HL-60/S4 treated with retinoic acid at 250 ng/mL for 4 days and 3 days (cell line): Measurements from ENCODE around the gene SOCS3.

Source experiments
- in situ Hi-C: fragments of 300-500 bp; cut with MboI; formaldehyde crosslinking; loops from 2 replicates; pipeline ENCODE4 v1.7.0; 2022; ENCODE audit warnings: low sequenced_read_pairs

The SOCS3 gene

GRCh38 chr17:78353834-78354233, 6.0 kb downstream of the SOCS3 start:
- in situ Hi-C loops: no loop called here

- in situ Hi-C loops: no loop called here
Measured at GRCh38 chr17:78351449-78352006, 8.3 kb downstream of the SOCS3 start.

- in situ Hi-C loops: no loop called here
Measured at GRCh38 chr17:78349891-78350642, 9.8 kb downstream of the SOCS3 start.

DNA sequence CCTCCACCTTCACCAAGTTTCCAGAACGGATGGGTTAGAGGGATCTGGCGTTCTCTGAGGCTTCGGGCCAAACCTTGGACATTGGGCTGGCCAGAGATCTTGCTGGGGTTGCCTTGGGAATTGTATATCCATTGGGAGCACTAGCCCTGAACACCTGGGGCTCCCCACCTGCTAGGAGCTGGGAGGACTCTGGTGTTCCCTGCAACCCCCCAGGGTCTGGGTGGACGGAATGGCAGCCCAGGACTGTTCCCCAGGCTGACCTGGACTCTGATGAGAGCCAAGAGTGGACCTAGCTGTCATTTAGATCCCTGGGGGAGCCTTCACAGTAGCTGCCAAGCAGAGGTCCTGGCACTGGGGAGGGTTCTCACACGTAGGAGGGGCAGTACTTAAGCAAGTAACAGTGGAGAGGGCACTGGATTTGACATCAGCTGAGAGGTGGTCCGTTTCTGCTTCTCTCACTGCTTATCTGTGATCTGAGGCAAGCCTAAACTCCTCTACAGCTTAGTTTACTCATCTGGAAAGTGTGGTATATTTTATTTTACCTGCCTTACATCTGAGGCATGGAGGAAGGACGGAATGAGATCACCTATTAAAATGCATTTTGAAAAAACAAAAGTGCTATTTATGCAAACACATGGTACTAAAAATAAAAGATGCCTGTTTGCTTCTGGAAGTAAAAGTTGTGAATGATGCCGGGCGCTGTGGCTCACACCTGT, 11.7 kb downstream of the SOCS3 start:
- in situ Hi-C loops: no loop called here

DNA sequence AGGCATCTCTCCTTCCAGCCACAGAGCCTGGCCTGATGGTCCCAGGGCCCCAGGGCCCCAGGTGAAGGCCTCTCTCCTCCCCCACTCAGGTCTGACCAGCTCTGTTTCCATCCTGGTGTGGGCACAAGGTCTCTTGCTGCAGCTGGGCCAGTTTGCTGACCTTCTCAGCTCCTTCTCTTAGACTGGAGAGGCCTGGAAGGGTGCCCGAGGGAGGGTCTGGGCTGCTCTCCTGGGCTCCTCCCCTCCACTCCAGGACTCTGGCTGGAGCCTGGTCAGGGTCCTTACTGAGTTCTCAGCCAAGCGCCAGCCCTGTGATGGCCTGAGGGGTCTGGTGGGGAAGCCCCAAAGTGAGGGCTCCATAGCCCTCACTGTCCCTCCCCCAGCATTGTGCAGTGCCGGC, 12.4 kb downstream of the SOCS3 start:
- in situ Hi-C loops: no loop called here

DNA sequence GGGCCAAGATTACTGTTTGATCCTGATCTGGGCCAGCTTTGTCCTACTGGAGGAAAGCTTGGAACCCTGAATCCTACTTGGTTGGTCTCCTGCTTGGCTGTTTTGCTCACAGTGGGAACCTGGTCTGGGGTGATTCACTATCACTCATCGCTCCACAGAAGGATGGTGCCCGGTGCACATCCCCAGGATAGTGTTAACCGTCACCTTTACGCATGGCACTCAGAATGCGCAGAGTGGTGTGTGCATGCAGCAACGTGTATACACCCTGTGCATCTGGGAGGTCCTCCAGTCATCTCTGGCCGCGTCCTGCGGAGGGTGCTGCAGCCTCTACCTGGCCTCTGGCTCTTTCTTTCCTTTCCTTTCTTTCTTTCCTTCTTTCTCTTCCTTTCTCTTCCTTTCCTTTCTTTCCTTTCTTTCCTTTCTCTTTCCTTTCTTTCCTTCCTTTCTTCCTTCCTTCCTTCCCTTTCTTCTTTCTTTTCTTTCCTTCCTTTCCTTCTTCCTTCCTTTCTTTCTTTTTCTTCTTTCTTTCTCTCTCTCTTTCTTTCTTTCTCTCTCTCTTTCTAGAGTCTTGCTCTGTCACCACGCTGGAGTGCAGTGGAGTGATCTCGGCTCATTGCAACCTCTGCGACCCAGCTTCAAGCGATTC, 13.1 kb downstream of the SOCS3 start:
- in situ Hi-C loops: no loop called here

DNA sequence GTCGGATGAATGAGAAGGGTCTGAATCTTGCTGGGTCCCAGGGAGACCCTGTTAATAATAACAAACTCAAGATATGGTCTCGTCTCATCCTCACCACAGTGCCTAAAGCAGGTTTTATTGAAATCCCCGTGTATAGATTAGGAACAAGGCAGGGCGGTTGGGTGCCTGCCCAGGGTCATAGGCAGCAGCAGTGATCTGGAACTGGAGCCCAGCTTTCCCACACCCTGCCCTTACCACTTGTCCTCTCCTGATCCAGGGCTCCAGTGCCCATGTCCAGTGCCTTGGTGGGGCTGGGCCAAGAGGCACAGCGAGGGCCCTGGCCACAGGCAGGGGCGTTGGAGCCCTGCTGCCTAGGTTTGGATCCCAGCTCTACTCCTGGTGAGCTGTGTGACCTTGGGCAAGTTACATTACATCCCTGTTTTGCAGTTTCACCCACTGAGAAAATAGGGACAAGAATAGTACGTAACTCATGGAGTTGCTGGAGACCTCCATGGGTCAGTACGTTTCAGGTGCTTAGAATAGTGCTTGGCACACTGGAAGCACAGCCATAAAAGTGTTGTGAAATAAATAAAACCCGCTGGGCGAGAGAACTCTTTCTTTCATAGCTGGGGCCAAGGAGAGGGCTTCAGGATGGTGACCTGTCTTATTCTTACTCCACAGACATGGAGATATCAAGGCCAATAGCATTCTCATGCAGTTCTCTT, 13.9 kb downstream of the SOCS3 start:
- in situ Hi-C loops: no loop called here

DNA sequence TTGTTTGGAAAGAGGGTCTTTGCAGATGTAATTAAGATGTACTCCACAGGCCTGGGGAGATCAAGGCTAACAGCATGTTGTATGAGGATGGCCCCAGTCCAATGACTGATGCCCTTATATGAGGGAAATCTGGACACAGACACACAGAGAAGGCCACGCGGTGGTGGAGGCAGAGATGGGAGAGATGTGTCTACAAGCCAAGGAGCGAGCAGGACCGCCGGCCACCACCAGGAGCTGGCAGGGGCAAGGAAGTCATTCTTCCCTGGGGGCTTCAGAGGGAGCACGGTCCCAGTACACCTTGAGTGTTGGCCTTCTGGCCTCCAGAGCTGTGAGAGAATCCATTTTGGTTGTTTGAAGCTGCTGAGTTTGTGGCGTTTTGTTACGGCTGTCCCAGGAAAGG, 14.7 kb downstream of the SOCS3 start:
- in situ Hi-C loops: no loop called here

DNA sequence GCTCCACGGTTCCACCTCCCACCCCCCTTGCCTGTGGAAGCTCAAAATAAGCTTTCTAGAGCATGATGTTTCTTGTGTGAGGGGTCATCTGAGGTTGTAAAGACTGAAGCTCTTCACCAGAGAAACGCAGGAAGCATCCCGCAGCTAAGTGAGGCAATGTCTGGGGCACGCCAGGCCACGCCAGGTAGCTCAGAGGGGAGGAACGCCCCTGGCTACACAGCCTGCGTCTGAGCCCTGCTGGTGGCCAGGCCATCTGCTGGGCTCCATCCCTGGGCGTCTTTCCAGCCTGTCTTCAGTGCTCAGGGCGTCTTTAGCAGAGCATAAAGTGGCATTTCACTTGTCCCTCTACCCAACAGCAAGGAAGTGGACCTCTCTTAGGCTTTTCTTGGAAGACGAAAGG, 15.2 kb downstream of the SOCS3 start:
- in situ Hi-C loops: no loop called here

- in situ Hi-C loops: no loop called here
Measured at GRCh38 chr17:78343543-78344201, 16.2 kb downstream of the SOCS3 start.

DNA sequence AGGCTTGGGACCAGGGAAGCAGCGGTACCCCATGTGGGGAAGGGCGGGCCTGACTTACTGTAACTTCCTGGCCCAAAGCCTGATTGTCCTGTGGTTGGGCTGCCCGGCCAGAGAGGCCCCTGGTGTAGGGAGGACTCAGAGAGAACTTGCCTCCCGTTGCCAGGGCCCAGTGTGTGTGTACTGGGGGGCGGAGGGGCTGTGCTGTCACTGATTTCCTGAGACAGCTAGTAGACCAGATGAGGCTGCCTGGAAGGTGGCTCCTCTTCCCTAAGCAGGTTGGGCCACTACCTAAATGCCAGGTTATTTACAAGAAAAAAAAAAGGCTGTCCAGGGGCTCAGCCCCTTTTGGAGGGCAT, 16.7 kb downstream of the SOCS3 start:
- in situ Hi-C loops: no loop called here

DNA sequence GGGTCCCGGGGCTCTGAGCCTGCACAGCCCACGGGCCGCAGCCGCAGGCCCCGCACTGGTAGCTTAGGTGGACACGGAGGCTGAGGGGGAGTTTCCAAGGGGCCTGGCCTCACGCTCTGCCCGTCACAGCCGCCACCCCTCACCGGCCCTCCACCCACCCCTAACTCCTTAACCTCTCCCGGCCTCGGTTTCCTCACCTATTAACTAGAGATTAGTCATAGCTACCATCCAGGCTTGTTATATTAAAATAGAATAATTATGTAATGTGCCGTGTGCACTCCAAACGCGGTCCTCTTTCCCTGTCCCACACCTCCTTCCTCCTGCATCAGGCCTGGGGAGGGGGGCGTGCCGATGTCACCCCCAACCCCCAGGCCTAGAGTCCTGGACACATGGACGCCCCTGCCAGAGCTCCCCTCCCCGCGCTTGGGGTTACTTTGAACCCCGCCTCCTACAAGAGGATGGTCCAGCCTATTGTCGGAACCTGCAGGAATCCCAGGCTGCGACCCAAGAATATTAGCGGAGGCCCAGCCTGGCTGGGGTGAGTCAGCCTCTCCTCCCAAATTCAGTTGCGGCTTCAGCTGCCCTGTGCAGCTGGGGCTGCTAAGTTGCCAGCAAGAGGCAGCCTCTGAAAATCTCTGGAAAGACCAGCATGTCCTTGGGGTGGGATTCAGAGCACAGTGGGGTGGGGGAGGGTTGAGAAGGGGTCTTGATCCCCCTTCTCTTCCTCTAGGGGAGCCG, 17.3 kb downstream of the SOCS3 start:
- in situ Hi-C loops: no loop called here

DNA sequence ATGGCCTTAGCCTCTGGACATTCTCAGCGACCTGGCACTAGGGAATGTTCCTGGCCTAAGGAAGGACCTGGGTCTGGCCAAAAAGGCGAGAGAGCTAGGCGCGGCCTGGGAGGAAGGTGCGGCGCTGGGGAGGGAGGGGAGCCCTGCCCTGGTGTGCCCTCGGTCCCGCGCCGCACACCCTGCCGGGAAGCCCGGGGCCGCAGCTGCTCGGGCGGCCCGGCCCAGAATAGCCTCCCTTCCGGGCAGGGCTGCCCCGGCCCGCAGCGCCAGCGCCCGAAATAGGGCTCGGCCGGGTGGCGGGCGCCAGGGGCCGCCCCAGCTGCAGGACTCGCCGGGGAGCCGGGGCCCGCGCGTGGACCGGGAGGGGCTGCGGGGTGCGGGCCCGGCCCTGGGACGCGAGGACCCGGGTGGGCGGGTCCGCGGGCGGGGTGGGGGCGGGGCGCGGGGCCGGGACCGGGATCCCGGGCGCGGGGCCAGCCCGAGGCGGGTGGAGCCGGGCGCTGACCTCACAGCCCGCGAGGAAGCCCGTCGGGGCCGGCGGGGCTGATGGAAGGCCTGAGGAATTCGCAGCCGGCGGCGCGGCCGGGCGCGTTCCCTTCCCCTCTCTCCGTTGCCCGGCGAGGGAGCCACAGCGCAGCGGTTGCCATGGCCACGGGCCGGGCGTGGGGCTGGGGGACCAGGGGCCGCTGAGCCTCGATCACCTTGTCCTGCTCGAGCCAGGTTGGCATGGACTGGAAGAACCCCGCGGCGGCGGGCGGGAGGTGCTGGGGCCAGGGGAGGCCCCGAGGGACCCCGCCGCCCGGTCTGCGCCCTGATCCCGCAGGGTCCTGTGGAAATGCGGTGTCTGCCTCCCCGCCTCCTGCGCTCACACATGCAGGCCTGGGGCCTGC, 18.1 kb downstream of the SOCS3 start:
- in situ Hi-C loops: no loop called here

DNA sequence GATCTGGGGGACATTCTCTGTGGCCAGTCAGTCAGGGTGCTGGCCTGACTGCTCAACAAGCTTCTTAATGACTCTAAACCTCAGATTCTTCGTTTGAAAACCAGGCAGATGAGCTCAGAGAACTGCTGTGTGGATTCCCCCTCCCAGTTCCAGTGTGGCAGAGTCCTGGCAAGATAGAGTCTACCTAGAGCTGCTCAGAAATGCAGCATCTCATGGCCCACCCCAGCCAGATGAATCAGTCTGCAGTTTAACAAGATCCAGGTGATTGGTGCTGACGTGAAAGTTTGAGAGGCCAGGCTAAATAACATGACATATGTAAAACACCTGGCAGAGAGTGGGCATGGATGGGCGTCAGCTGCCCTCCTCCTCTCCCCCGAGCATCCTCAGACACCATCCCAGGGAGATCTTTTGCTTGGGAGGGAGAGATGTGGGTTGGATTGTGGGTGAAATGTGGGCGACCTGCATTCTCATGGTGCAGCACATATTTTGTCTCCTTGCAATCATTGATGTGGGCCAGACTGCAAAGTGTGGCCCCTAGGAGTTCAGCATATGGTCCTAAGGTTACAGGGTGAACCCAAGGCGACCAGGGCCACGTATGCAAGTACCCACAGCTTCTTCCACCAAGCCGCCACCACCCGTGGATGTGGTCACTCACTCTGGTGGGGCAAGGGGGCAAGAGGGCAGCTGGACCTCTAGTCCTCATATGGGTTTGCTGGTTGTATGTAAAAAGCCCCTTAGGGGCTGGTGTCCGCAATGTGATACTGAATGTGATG, 19.5 kb downstream of the SOCS3 start:
- in situ Hi-C loops: no loop called here

DNA sequence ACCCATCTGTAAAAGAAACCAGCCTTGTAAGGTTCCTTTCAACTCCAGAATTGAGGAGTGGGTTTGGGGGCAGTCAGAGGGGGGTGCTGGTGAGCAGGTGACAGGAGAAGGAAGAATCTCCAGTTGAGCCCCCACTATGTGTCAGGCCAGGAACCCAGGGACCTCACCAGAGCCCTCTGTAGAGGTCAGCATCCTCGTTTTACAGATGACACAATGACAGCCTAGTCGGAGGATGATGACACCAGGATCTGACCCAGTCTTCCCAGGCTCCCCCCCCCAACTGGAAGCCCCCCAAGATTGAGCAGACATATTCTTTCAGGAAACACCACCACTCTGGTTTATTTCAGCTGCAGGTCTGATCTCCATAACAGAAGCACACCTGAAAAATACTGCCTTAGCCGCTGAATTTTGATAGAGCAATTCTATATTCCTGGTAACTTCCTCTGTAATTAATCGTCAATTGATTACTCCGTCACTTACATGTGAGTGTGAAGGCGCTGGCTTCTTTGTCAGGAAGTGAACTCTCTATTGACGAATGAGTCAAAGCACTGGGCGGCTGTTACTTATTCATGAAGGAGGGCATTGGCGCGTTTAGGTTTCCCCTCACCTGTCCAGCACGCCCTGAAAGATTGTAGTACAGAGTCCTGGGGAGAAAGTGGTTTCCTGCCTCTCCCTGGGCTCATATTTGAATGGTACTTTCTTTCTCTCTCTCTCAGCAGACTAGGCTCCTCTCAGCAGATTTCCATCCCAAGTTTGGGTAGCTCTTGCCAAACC, 21.2 kb downstream of the SOCS3 start:
- in situ Hi-C loops: no loop called here

DNA sequence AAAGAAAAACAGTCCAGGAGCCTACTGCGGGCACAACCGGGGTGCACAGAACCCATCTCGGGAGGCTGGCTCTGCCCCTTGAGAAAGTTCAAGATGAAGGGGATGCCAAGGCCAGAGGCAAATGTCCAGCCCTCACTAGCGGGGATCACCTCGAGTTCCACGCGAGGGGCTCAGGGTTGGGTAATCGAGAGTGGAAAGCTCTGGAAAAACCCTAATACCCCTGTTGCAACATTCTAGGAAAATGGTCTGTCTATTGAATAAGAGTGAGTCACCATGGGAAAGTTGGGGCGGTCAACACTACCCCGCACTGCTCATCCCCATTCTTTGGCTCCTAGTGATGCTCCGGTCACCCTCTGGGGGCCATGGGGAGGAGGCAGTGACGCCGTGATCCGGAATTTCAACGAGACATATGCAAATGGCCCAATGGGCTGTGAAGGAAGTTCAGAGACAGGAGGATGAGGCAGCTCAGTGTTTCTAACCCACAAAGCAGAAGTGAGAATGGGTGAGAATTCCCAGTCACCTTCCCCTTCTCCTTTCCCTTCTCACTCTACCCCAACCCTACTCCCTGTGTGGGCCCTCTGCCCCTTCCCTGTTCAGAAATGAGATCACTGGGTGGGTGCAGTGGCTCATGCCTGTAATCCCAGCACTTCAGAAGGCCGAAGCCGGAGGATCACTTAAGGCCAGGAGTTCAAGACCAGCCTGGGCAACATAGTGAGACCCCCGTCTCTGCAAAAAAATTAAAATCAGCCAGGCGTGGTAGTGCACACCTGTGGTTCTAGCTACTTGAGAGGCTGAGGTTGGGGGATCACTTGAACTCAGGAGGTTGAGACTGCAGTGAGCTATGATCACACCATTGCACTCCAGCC, 22.4 kb downstream of the SOCS3 start:
- in situ Hi-C loops: no loop called here

GRCh38 chr17:78335209-78335608, 24.7 kb downstream of the SOCS3 start:
- in situ Hi-C loops: no loop called here
